ENCODE measurements around the gene RSRP1.

DNA sequence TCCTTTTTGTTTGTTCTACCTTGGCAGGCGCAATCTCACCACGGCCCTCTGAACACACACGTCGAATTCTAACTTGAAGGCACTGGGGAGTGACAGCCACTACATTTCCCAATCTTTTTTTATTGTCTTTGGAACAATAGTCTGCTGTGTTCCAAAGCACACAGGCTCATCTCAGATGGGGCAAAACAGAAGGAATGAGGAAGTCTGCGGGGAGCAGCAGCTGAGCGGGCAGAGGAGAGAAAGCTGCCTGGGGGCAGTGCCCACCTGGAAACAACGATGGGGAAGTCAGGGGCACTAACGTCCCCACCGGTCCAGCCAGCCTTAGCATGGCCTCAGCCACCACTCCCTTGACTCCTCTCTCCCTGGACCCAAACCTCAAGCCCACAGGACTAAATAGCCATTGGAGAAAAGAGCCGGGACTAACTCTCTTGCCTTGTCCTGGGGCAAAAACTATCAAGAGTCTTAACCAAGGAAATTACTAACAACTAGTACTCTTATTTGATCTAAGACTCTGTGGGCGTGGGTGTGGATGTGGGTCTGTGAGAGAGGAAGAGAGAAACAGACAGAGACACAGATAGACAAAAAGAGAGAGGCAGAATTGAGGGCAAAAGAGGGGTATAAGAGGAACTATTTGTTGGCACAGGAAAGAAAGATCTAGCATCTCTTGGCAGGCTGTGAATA, 49.1 kb downstream of the RSRP1 start:
- TF ChIP-seq, protein P1, sequence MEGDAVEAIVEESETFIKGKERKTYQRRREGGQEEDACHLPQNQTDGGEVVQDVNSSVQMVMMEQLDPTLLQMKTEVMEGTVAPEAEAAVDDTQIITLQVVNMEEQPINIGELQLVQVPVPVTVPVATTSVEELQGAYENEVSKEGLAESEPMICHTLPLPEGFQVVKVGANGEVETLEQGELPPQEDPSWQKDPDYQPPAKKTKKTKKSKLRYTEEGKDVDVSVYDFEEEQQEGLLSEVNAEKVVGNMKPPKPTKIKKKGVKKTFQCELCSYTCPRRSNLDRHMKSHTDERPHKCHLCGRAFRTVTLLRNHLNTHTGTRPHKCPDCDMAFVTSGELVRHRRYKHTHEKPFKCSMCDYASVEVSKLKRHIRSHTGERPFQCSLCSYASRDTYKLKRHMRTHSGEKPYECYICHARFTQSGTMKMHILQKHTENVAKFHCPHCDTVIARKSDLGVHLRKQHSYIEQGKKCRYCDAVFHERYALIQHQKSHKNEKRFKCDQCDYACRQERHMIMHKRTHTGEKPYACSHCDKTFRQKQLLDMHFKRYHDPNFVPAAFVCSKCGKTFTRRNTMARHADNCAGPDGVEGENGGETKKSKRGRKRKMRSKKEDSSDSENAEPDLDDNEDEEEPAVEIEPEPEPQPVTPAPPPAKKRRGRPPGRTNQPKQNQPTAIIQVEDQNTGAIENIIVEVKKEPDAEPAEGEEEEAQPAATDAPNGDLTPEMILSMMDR (IDR thresholded peaks at IDR 0.05): no peak
- TF ChIP-seq POLR2A (IDR thresholded peaks at IDR 0.05): no peak

Measured in adrenal gland (tissue), 5 donors.